Vagina (tissue), 2 donors: ENCODE measurements around the gene ARL3.

Source experiments
- POLR2A ChIP-seq, 2 donors: fragments of 450-650 bp; IDR thresholded peaks; one replicate each; pipeline ENCODE4 v1.6.1; 2017; ENCODE audit warnings: antibody characterized with exemption in 2 of 2, mild to moderate bottlenecking in 2 of 2, moderate library complexity in 2 of 2
- TF ChIP-seq, protein P1 (sequence below), 3 experiments: fragments of 450-650 bp in 2 of 3; fragments of 200-600 bp in 1 of 3; sonication (generic) in 1 of 3; IDR thresholded peaks; one replicate each; pipeline ENCODE4 v1.5.1; 2017 to 2019; ENCODE audit warnings: antibody characterized with exemption in 3 of 3, mild to moderate bottlenecking in 2 of 3, moderate library complexity in 2 of 3

DNA sequence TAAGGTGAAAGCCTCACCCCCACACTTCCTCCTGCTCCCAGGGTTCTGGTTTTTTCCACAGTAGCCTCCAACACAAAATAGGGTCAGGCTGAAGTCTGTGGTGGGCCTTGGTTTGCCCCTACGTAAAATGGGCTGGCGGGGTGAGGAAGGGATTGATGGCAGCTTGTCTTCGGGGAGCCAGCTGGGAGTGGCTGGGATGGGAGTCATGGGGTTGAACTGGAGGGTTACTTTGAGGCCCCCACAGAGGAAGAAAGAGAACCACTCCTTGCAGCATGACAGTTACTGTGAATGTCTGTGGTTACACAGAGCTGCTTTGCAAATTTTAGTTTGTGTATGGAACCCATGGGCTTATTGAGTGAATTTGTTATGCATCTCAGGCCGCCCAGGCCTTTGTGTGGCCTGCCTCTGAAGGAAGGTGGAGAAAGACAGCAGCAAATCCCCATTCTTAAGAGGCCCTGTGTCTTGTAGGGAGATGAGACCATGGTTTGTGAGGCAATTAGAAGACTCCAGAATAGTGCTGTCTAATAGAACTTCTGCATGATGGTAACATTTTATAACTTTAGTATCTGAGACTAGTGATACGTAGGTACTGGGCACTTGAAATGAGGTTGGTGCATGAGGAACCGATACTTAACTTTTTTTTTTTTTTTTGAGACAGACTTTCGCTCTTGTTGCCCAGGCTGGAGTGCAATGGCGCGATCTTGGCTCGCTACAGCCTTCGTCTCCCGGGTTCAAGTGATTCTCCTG, 61.9 kb downstream of the ARL3 start:
- TF ChIP-seq, protein P1, sequence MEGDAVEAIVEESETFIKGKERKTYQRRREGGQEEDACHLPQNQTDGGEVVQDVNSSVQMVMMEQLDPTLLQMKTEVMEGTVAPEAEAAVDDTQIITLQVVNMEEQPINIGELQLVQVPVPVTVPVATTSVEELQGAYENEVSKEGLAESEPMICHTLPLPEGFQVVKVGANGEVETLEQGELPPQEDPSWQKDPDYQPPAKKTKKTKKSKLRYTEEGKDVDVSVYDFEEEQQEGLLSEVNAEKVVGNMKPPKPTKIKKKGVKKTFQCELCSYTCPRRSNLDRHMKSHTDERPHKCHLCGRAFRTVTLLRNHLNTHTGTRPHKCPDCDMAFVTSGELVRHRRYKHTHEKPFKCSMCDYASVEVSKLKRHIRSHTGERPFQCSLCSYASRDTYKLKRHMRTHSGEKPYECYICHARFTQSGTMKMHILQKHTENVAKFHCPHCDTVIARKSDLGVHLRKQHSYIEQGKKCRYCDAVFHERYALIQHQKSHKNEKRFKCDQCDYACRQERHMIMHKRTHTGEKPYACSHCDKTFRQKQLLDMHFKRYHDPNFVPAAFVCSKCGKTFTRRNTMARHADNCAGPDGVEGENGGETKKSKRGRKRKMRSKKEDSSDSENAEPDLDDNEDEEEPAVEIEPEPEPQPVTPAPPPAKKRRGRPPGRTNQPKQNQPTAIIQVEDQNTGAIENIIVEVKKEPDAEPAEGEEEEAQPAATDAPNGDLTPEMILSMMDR (IDR thresholded peaks at IDR 0.05) = no peak
- no peak for TF ChIP-seq POLR2A (IDR thresholded peaks at IDR 0.05)
